Renal cortical epithelial cell (primary cell): ENCODE measurements around the gene CA4. TPM values are rescaled to one million over a fixed set of nuclear protein-coding genes. Genes with fewer than 3 reads are reported as not detected.

Experiments used
- DNase-seq: peaks from one replicate; pipeline ENCODE4 v3.0.0-alpha.2; 2011; ENCODE audit warnings: low read depth
- total RNA-seq: library from RNA; depleted of rRNA; stranded (reverse); fragments of >200 nt; gene quantifications from 2 replicates; pipeline ENCODE4 v1.2.3, GENCODE V29; 2014

Gene CA4
- total RNA-seq, 1 donor from 2014 or later, result 0.45 TPM

DNA sequence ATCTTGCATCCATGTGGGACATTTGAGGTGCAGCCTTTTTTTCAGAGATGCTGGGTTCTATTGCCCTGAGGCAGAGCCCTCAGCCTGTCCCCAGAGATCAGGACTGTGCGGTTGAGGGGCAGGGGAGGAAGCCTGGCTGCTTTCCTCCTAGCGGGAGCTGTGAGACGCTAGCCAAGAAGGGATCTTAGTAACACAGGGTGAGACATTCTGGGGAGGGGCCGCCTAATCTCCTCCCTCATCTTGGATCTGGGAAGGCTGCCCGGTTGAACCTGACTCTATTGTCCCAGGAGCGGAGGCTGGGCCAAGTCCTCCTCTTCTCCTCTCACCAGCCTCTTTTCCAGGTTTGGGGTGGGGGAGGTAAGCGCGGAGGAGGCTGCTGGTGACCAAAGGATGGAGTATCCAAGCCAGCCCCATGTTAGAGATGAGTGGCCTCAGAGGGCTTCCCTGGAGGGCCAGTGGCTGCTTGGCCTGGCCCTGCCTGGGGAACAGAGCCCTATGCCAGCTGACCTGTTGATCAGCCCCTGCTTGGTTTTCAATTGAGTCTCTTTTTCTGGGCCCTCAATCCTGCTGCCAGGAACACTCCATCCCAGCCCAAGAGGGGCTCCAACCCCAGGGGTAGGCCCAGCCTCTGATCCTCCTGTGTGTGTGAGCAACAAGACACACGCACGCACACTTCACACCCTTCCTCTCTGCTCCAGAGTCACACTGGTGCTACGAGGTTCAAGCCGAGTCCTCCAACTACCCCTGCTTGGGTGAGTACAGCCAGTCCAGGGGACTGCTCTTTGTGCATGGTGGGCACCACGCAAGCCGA is 5.0 kb downstream of the CA4 start:
- no peak for DNase-seq

GRCh38 chr17:60155427-60155814 is 5.6 kb downstream of the CA4 start:
- DNase-seq, result no peak

DNA sequence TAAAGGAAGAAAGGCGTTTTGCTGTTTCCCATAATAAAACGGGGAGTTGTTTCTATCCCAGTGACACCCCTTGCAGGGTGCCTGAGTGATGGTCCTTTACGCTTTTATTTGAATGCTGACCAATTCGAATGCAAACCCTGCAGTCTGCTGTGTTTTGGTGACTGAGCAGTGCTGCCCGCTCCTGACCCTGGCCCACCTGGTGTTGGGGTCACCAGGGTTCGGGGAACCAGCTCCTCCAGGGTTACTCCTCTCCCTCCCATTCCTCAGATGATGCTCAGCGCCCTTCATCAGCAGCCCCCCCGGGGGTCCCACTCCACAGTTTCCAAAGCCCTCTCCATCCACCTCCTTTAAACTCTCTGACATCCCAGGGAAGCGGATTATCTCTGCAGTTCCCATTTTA is 6.0 kb downstream of the CA4 start:
- no peak for DNase-seq

DNA sequence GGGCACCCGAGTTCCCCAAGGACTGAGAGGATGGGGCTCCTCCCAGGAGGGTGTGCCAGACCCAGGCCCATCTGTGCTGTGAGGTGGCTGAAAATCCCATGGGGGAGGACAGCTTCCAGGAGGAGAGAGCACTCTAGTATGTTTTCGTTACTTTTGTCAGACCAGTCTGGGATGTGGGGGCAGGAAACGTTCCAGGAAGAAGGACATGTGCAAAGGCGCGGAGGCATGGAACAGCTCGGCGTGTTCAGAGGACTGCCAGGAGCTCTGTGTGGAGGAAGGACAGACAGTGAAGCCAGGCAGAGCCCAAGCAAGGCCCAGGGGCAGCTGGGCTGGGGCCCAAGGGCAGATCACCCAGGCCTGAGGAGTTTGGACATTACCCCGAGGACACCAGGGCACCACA is 7.0 kb downstream of the CA4 start:
- no peak for DNase-seq

- no peak for DNase-seq
Measured at GRCh38 chr17:60157487-60158040, 7.8 kb downstream of the CA4 start.

GRCh38 chr17:60158751-60159478 is 9.1 kb downstream of the CA4 start:
- DNase-seq, result no peak

GRCh38 chr17:60159479-60159866 is 9.7 kb downstream of the CA4 start:
- no peak for DNase-seq

GRCh38 chr17:60160829-60161501 is 11.2 kb downstream of the CA4 start:
- no peak for DNase-seq

DNA sequence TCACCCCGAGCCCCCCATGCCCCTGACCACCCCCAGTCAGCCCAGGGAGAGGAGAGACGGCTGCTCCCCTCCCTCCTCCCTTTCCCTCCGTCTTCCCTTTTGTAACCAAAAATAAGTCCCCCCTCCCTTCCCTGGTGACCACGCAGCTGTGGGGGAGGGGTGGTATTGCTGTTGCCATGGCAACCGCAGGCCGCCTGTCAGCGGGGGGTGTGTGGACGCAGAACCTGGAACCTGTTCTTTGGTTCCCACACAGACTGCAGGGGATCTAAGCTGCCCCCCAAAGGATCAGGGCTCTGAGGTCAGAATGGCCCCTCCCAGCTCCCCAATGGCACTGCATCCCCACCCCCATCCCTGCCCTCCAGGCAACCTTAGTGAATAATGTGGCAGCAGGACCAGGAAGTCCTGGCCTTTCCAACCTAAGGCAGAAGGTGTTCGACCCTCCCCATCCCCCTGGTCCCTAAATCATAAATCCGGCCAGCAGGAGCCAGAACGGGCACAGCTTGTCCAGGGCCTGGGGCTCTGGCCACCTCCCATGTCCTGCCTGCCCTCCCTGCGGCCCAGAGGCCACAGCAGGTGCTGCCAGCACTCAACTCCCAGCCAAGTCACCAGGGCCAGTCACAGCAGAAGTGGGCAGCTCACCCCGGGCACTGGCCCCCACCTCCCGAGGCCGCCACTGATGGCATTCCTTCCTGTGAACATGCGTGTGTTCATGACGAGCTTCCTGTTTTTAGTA is 12.0 kb downstream of the CA4 start:
- DNase-seq, result no peak

- no peak for DNase-seq
Measured at GRCh38 chr17:60163108-60163784, 13.5 kb downstream of the CA4 start.

DNA sequence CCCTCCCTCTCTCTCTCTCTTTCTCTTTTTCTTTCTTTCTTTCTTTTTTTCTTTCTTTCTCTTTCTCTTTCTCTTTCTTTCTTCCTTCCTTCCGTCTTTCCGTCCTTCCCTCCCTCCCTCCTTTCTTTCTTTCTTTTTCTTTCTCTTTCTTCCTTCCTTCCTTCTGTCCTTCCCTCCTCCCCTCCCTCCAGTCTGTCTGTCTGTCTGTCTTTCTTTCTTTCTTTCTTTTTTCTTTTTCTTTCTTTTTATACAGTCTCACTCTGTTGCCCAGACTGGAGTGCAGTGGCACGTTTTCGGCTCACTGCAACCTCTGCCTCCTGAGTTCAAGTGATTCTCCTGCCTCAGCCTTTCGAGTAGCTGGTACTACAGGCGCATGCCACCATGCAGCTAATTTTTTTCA is 14.4 kb downstream of the CA4 start:
- no peak for DNase-seq

GRCh38 chr17:60164697-60165096 is 14.9 kb downstream of the CA4 start:
- DNase-seq, result no peak

DNA sequence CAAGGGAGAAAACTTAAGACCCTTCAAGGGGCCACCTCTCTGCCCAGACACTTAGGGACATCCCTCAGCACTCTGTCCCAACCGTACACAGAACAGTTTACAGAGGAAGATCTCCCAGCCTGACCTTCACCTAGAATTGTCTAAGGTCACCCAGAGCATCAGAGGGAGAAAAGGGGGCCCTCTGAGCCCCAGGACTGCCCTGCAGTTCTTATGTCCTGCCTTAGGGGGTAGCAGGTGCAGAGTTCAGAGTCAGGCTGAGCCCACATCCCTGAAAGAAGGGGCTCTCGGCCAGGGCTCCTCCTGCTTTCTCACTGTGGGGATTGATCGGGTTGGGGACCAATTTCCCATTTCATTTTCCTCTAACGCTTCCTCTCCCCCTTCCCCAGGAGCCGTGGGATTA is 15.4 kb downstream of the CA4 start:
- DNase-seq, result no peak

DNA sequence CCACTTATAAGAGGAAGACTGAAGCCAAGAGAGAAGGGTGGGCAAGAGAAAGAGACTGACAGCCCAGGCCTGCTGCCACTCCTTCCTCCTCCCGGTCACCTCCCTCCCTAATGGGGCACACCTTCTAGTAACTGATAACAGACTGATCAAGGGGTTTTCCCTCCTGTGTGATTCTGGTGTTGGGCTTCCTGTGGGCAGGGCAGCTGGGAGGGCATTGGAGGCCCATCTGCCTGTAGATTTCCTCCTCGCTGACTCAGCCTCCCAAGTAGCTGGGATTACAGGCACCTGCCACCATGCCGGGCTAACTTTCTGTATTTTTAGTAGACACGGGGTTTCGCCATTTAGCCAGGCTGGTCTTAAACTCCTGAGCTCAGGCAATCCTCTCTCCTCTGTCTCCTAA is 16.2 kb downstream of the CA4 start:
- no peak for DNase-seq

DNA sequence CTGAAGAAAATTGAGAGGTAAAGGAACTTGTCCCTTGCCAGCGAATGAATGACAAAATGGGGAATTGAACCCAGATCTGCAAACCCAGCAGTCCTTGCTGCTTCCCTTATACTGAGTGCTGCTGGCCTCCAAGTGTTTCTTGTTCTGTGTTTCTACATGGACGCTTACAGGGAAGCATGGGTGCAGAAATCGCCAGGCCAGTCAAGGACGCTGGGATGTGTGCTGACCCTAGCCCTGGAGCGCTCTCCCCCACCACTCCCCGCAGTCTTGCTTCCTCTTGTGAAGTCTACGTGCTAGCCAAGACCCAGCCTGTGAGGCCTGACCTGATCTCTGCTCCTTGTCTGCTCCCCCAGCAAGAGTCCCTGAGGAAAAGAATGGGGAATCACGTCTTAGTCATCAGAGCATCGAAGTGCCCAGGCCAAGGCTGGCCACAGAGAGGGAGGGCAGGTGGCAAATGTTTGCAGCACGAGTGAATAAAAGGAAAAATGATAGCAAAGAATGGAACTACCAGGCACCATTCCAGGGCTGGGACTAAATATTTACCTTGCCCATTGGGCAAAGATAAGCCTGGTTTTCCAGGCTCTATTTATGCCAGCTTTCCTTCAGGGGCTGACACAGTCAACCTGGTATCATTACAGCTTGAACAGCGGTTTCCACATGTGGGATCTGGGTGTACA is 17.4 kb downstream of the CA4 start:
- peak; percentile 40 for DNase-seq

GRCh38 chr17:60168654-60169053 is 18.9 kb downstream of the CA4 start:
- peak; percentile 24 for DNase-seq

DNA sequence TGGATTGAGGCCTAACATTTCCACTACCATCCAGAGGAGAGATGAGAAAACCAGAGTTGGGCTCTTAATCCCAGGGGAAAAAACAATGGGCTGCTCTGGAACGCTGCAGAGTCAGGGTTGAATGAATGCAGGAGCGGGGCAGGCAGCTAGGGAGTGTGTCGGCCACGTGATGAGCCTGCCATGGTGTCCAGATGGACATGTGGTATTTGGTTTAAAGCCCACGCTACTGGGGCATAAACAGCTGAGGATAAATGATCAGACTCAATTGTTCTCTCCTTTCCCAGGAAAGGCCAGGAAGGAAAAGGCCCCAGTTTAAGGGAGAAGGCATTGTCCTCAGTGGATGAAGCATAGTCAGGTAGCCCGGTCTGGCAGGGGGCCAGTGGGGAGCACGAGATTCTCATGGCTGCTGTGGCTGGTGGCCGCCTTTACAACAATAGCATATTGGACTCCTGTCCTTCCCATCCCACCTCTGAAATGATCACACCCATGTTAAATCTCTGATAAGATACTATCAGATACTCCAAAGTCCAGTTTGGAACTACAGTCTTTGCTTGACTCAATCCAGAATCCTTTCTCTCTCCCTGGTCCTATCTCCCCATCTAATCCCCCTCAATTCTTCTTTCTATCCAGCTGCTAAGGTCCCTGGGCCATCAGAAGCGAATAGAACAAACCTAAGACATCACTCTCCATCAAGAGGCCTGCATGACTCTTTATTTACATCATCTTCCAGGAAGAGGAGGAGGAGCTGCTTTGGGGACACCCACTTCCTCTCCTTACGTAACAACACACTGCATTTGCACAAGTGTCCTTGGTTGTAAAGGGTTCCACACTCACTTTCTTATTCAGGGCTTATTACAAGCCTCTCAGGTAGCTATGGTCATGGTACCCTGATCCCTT is 20.4 kb downstream of the CA4 start:
- peak; percentile 36 for DNase-seq

GRCh38 chr17:60170835-60171752 is 21.3 kb downstream of the CA4 start:
- DNase-seq, result no peak

- no peak for DNase-seq
Measured at GRCh38 chr17:60171753-60172079, 21.9 kb downstream of the CA4 start.
